ENCODE measurements around the gene SLC6A9. TPM values are rescaled to one million over a fixed set of nuclear protein-coding genes. Genes with fewer than 3 reads are reported as not detected.
A peak's percentile ranks its signal among the peaks of the same experiment; 100 is the strongest.

Gene SLC6A9
- total and polyA plus RNA-seq, 7 donors = 0.28 to 1.2 (median 0.71) TPM

DNA sequence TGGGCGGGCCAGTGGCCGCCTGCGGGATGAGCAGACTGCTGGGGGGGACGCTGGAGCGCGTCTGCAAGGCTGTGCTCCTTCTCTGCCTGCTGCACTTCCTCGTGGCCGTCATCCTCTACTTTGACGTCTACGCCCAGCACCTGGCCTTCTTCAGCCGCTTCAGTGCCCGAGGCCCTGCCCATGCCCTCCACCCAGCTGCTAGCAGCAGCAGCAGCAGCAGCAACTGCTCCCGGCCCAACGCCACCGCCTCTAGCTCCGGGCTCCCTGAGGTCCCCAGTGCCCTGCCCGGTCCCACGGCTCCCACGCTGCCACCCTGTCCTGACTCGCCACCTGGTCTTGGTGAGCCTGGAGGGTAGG, 50.1 kb downstream of the SLC6A9 start:
- DNase-seq (no peak), ATAC-seq (no peak)
- no peaks in the 10 kb centered on the region for H3K9me3 ChIP-seq
- no peak overlapping the region for H3K4me3 ChIP-seq
- peaks cover 20% of the 10 kb centered on the region for H3K4me1 ChIP-seq
- intact Hi-C loops (cut with DNase I) = no loop called here
- H3K27ac ChIP-seq = no peak overlapping the region
- no peaks in the 10 kb centered on the region for H3K27me3 ChIP-seq (ENCODE audit: insufficient read depth in 3 of 3, low read length in 2 of 3)
- peaks cover 0 to 48% of the 10 kb centered on the region in 2 donors for H3K36me3 ChIP-seq (ENCODE audit: insufficient read depth in 1 of 2, low read depth in 1 of 2)
- 87 to 88% (median 88%) methylated on average over 19 to 20 of the region's 20 CpGs for WGBS, 3 donors
- no peak for TF ChIP-seq CTCF (IDR thresholded peaks at IDR 0.05)

- DNase-seq (no peak), ATAC-seq (no peak)
- 55 to 60% (median 57%) methylated on average over 13 of the region's 13 CpGs for WGBS, 3 donors
- intact Hi-C loops (cut with DNase I) = no loop called here
- H3K27ac ChIP-seq = peak overlapping the region; percentile 74
- peaks cover 27% of the 10 kb centered on the region for H3K4me1 ChIP-seq
- H3K4me3 ChIP-seq = peak overlapping the region; percentile 94
- no peaks in the 10 kb centered on the region for H3K27me3 ChIP-seq (ENCODE audit: insufficient read depth in 3 of 3, low read length in 2 of 3)
- no peak for TF ChIP-seq CTCF (IDR thresholded peaks at IDR 0.05)
- peaks cover 0 to 44% of the 10 kb centered on the region in 2 donors for H3K36me3 ChIP-seq (ENCODE audit: insufficient read depth in 1 of 2, low read depth in 1 of 2)
- no peaks in the 10 kb centered on the region for H3K9me3 ChIP-seq
Measured at GRCh38 chr1:43980255-43981134, 50.8 kb downstream of the SLC6A9 start.

GRCh38 chr1:43979528-43980254, 51.6 kb downstream of the SLC6A9 start:
- Histone ChIP-seq H3K36me3 (ENCODE audit: insufficient read depth in 1 of 2, low read depth in 1 of 2) (peaks cover 0 to 40% of the 10 kb centered on the region in 2 donors), H3K4me1 (peaks cover 28% of the 10 kb centered on the region), H3K9me3 (no peaks in the 10 kb centered on the region), H3K27me3 (ENCODE audit: insufficient read depth in 3 of 3, low read length in 2 of 3) (no peaks in the 10 kb centered on the region), H3K4me3 (peak overlapping the region; percentile 94), H3K27ac (peak overlapping the region; percentile 74)
- ATAC-seq = peak; percentile 11 to 19 (median 15)
- TF ChIP-seq CTCF (IDR thresholded peaks at IDR 0.05) = no peak
- intact Hi-C loops (cut with DNase I) = no loop called here
- 2 to 8% (median 3%) methylated on average over 21 to 45 of the region's 45 CpGs for WGBS, 3 donors
- DNase-seq = peak; percentile 53 to 75

DNA sequence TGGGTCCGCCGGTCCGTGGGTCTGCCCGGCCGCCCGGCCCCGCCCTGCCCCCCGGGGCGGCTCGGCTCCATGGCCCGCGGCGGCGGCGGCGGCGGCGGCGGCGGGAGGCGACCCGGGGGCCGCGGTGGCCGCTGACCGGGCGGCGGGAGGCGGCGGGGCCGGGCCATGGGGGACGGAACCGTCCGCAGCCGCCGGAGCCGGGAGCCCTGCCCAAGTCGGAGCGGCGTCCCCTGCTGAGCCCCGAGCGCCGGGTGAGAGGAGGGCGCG, 52.1 kb downstream of the SLC6A9 start:
- ATAC-seq = no peak
- no peak for TF ChIP-seq CTCF (IDR thresholded peaks at IDR 0.05)
- no peak for DNase-seq
- Histone ChIP-seq H3K27ac (peak overlapping the region; percentile 74), H3K4me1 (peaks cover 30% of the 10 kb centered on the region), H3K27me3 (ENCODE audit: insufficient read depth in 3 of 3, low read length in 2 of 3) (no peaks in the 10 kb centered on the region), H3K9me3 (no peaks in the 10 kb centered on the region), H3K4me3 (peak overlapping the region; percentile 94), H3K36me3 (ENCODE audit: insufficient read depth in 1 of 2, low read depth in 1 of 2) (peaks cover 0 to 35% of the 10 kb centered on the region in 2 donors)
- 0 to 2% (median 1%) methylated on average over 11 to 45 of the region's 45 CpGs for WGBS, 3 donors
- intact Hi-C loops (cut with DNase I) = no loop called here

All from psoas muscle (tissue), 8 donors.